H9 (cell line): ENCODE data around the gene MAMDC4. TPM values are rescaled to one million over a fixed set of nuclear protein-coding genes. Genes with fewer than 3 reads are reported as not detected.

Experiments
- DNase-seq: peaks from one replicate; pipeline ENCODE4 v3.0.0-alpha.2; 2017
- H2AFZ ChIP-seq: one replicate; pipeline ENCODE4 v1.6.1; 2013; ENCODE audit warnings: mild to moderate bottlenecking, low read length, control low read depth, moderate library complexity
- H2AK5ac ChIP-seq: 2 replicates; pipeline ENCODE4 v1.6.1; 2013; ENCODE audit warnings: low read length, control low read depth, mixed read lengths; ENCODE audit not compliant: insufficient read length
- H2BK120ac ChIP-seq: one replicate; pipeline ENCODE4 v1.6.1; 2013; ENCODE audit warnings: low read depth, mild to moderate bottlenecking, low read length, control low read depth, inconsistent platforms; ENCODE audit not compliant: poor library complexity, severe bottlenecking
- H2BK12ac ChIP-seq: 2 replicates; pipeline ENCODE4 v1.6.1; 2013; ENCODE audit warnings: low read length, control low read depth, mixed read lengths, low read depth; ENCODE audit not compliant: insufficient read length
- H2BK15ac ChIP-seq: 2 replicates; pipeline ENCODE4 v1.6.1; 2013; ENCODE audit warnings: low read depth, low read length, control low read depth
- H2BK20ac ChIP-seq: one replicate; pipeline ENCODE4 v1.6.1; 2013; ENCODE audit warnings: low read depth, mild to moderate bottlenecking, low read length, control low read depth, inconsistent platforms; ENCODE audit not compliant: poor library complexity, severe bottlenecking
- H2BK5ac ChIP-seq: 2 replicates; pipeline ENCODE4 v1.6.1; 2013; ENCODE audit warnings: low read length, control low read depth, mixed read lengths; ENCODE audit not compliant: insufficient read length
- H3K14ac ChIP-seq: 2 replicates; pipeline ENCODE4 v1.6.1; 2013; ENCODE audit warnings: low read length, control low read depth; ENCODE audit not compliant: insufficient read depth
- H3K18ac ChIP-seq: 2 replicates; pipeline ENCODE4 v1.6.1; 2013; ENCODE audit warnings: low read depth, mild to moderate bottlenecking, mixed read lengths, low read length, control low read depth; ENCODE audit not compliant: insufficient read length
- H3K23ac ChIP-seq: 2 replicates; pipeline ENCODE4 v1.6.1; 2013; ENCODE audit warnings: low read length, control low read depth, mixed read lengths, low read depth; ENCODE audit not compliant: insufficient read length
- H3K23me2 ChIP-seq: 2 replicates; pipeline ENCODE4 v1.6.1; 2013; ENCODE audit warnings: low read depth, mild to moderate bottlenecking, mixed read lengths, low read length, control low read depth; ENCODE audit not compliant: insufficient read length, poor library complexity, severe bottlenecking
- H3K27ac ChIP-seq: 2 replicates; pipeline ENCODE4 v1.5.1; 2013; ENCODE audit warnings: low read length, control low read depth, mixed read lengths, low read depth; ENCODE audit not compliant: insufficient read length
- H3K27me3 ChIP-seq: 2 replicates; pipeline ENCODE4 v1.6.1; 2013; ENCODE audit warnings: low read length, control low read depth, inconsistent platforms; ENCODE audit not compliant: insufficient read depth
- H3K4ac ChIP-seq: 2 replicates; pipeline ENCODE4 v1.6.1; 2013; ENCODE audit warnings: low read depth, mild to moderate bottlenecking, control low read depth, inconsistent platforms, low read length, moderate library complexity
- H3K4me1 ChIP-seq: 2 replicates; pipeline ENCODE4 v1.6.1; 2013; ENCODE audit warnings: low read length, control low read depth, inconsistent platforms; ENCODE audit not compliant: insufficient read depth
- H3K4me2 ChIP-seq: 2 replicates; pipeline ENCODE4 v1.6.1; 2013; ENCODE audit warnings: low read length, control low read depth, mixed read lengths; ENCODE audit not compliant: insufficient read length, insufficient read depth
- H3K56ac ChIP-seq: 2 replicates; pipeline ENCODE4 v1.6.1; 2013; ENCODE audit warnings: low read depth, mild to moderate bottlenecking, mixed read lengths, low read length, control low read depth; ENCODE audit not compliant: insufficient read length
- H3K79me1 ChIP-seq: 2 replicates; pipeline ENCODE4 v1.6.1; 2013; ENCODE audit warnings: low read depth, mild to moderate bottlenecking, moderate library complexity, low read length, control low read depth, inconsistent platforms; ENCODE audit not compliant: insufficient read depth, poor library complexity, severe bottlenecking
- H3K79me2 ChIP-seq: 2 replicates; pipeline ENCODE4 v1.6.1; 2013; ENCODE audit warnings: low read length, control low read depth, inconsistent platforms; ENCODE audit not compliant: insufficient read depth
- H3K9ac ChIP-seq: 2 replicates; pipeline ENCODE4 v1.6.1; 2013; ENCODE audit warnings: low read length, control low read depth, mixed read lengths; ENCODE audit not compliant: insufficient read length; ENCODE audit errors: extremely low read depth
- H3K9me3 ChIP-seq: one replicate; pipeline ENCODE4 v1.6.1; 2013; ENCODE audit warnings: low read depth, low read length, inconsistent platforms; ENCODE audit not compliant: control insufficient read depth
- H3T11ph ChIP-seq: one replicate; pipeline ENCODE4 v1.6.1; 2013; ENCODE audit warnings: mild to moderate bottlenecking, low read length, control low read depth, inconsistent platforms
- H4K20me1 ChIP-seq: one replicate; pipeline ENCODE4 v1.6.1; 2013; ENCODE audit not compliant: control insufficient read depth, insufficient read length, insufficient read depth
- H4K5ac ChIP-seq: 2 replicates; pipeline ENCODE4 v1.6.1; 2013; ENCODE audit warnings: low read depth, mild to moderate bottlenecking, mixed read lengths, low read length, control low read depth; ENCODE audit not compliant: insufficient read length
- H4K8ac ChIP-seq: replicated peaks from 2 replicates; pipeline ENCODE4 v1.6.1; 2013; ENCODE audit warnings: low read length, control low read depth, mixed read lengths, low read depth; ENCODE audit not compliant: insufficient read length
- H4K91ac ChIP-seq: 2 replicates; pipeline ENCODE4 v1.6.1; 2013; ENCODE audit warnings: low read depth, mild to moderate bottlenecking, moderate library complexity, mixed read lengths, low read length, control low read depth; ENCODE audit not compliant: insufficient read length
- H3K27ac Mint-ChIP-seq, 3 experiments: 2 replicates in 2 of 3; 3 replicates in 1 of 3; pipeline ENCODE4 v1.8.0; 2020 to 2021; ENCODE audit warnings: mixed read lengths in 3 of 3, mild to moderate bottlenecking in 1 of 3, moderate library complexity in 1 of 3
- H3K27me3 Mint-ChIP-seq: 2 replicates; pipeline ENCODE4 v1.8.0; 2021; ENCODE audit warnings: low read depth, mild to moderate bottlenecking, moderate library complexity, mixed read lengths
- H3K36me3 Mint-ChIP-seq, 3 experiments: 2 replicates in 2 of 3; 3 replicates in 1 of 3; pipeline ENCODE4 v1.8.0; 2020 to 2021; ENCODE audit warnings: low read depth in 3 of 3, mixed read lengths in 3 of 3; ENCODE audit not compliant: insufficient read depth in 1 of 3
- H3K4me1 Mint-ChIP-seq, 2 experiments: 2 replicates each; pipeline ENCODE4 v1.8.0; 2020; ENCODE audit warnings: mixed read lengths in 2 of 2
- H3K4me3 Mint-ChIP-seq, 2 experiments: 2 replicates in 1 of 2; 3 replicates in 1 of 2; pipeline ENCODE4 v1.8.0; 2020 to 2021; ENCODE audit warnings: mild to moderate bottlenecking in 2 of 2, mixed read lengths in 2 of 2, moderate library complexity in 1 of 2
- H3K9me3 Mint-ChIP-seq, 2 experiments: 2 replicates in 1 of 2; 3 replicates in 1 of 2; pipeline ENCODE4 v1.8.0; 2020; ENCODE audit warnings: mild to moderate bottlenecking in 2 of 2, mixed read lengths in 2 of 2, moderate library complexity in 1 of 2
- WGBS: extraction: QIAGEN DNeasy Blood & Tissue Kit; methylation state at CpG from one replicate; pipeline ENCODE4 v1.1.7; 2013; ENCODE audit warnings: missing lambda C conversion rate, low lambda C conversion rate, mixed read lengths; ENCODE audit not compliant: insufficient read length; ENCODE audit errors: extremely low coverage; 5-methylcytosine and 5-hydroxymethylcytosine counted together
- total RNA-seq: library from RNA; stranded (reverse); gene quantifications from 2 replicates; pipeline ENCODE4 v1.2.1, GENCODE V29; 2021
- TF ChIP-seq, protein P1 (sequence below): fragments of 200-600 bp; sonication (generic); conservative IDR thresholded peaks from 3 replicates; pipeline ENCODE4 v1.8.0; 2021; ENCODE audit warnings: antibody characterized with exemption, mild to moderate bottlenecking

MAMDC4 gene
- total RNA-seq, 1 experiment from 2014 or later = 9.2 TPM

- H2BK15ac ChIP-seq = no peak overlapping the region
- H2BK12ac ChIP-seq = no peak overlapping the region
- H2BK5ac ChIP-seq = no peak overlapping the region
- H2BK20ac ChIP-seq = no peak overlapping the region
- no peak overlapping the region for H3K23ac ChIP-seq
- no peak overlapping the region for H3K27ac ChIP-seq
- no peak overlapping the region for H3T11ph ChIP-seq
- no peaks in the 10 kb centered on the region for H3K9me3 ChIP-seq
- Mint-ChIP-seq H3K27me3 (peaks cover 2% of the 10 kb centered on the region), H3K36me3 (peaks cover 0 to 12% (median 10%) of the 10 kb centered on the region in 3 experiments; a peak in 4 of 7 replicates), H3K4me1 (peaks cover 2 to 9% of the 10 kb centered on the region in 2 experiments; a peak in 3 of 4 replicates), H3K4me3 (peak overlapping the region; percentile 91 to 93), H3K27ac (peak overlapping the region in 2 of 3 experiments; percentile 83 to 94; a peak in 4 of 7 replicates), H3K9me3 (no peaks in the 10 kb centered on the region)
- H2AFZ ChIP-seq = no peak overlapping the region
- peak; percentile 84 for DNase-seq
- no peak overlapping the region for H3K18ac ChIP-seq
- no peak overlapping the region for H2AK5ac ChIP-seq
- no peaks in the 10 kb centered on the region for H4K20me1 ChIP-seq
- H3K56ac ChIP-seq = no peak overlapping the region
- H3K79me2 ChIP-seq = no peaks in the 10 kb centered on the region
- no peak overlapping the region for H4K8ac ChIP-seq
- WGBS = no CpG with 5 or more reads among the region's 48 CpGs
- no peaks in the 10 kb centered on the region for H3K27me3 ChIP-seq
- H3K9ac ChIP-seq = peak overlapping the region; percentile 49
- no peaks in the 10 kb centered on the region for H3K4me1 ChIP-seq
- TF ChIP-seq, protein P1, sequence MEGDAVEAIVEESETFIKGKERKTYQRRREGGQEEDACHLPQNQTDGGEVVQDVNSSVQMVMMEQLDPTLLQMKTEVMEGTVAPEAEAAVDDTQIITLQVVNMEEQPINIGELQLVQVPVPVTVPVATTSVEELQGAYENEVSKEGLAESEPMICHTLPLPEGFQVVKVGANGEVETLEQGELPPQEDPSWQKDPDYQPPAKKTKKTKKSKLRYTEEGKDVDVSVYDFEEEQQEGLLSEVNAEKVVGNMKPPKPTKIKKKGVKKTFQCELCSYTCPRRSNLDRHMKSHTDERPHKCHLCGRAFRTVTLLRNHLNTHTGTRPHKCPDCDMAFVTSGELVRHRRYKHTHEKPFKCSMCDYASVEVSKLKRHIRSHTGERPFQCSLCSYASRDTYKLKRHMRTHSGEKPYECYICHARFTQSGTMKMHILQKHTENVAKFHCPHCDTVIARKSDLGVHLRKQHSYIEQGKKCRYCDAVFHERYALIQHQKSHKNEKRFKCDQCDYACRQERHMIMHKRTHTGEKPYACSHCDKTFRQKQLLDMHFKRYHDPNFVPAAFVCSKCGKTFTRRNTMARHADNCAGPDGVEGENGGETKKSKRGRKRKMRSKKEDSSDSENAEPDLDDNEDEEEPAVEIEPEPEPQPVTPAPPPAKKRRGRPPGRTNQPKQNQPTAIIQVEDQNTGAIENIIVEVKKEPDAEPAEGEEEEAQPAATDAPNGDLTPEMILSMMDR = no peak
- no peaks in the 10 kb centered on the region for H3K79me1 ChIP-seq
- no peak overlapping the region for H4K5ac ChIP-seq
- peaks cover 8% of the 10 kb centered on the region for H3K23me2 ChIP-seq
- H2BK120ac ChIP-seq = no peak overlapping the region
- H4K91ac ChIP-seq = no peak overlapping the region
- H3K14ac ChIP-seq = peak overlapping the region; percentile 25; the same call in 1 of the 2 replicates
- no peak overlapping the region for H3K4ac ChIP-seq
- H3K4me2 ChIP-seq = peak overlapping the region; percentile 78
Observed at GRCh38 chr9:136847826-136848392, 4.2 kb upstream of the MAMDC4 start.
